Transverse colon (tissue), 4 donors: ENCODE measurements around the gene GNAQ.

Experiments used
- POLR2A ChIP-seq: fragments of 450-650 bp; IDR thresholded peaks from one replicate; pipeline ENCODE4 v1.6.1; 2016; ENCODE audit warnings: antibody characterized with exemption, mild to moderate bottlenecking, moderate library complexity
- POLR2AphosphoS5 ChIP-seq, 3 donors: sonication (generic); formaldehyde crosslinking; IDR thresholded peaks; one replicate each; pipeline ENCODE4 v1.6.1; 2016; ENCODE audit warnings: antibody characterized with exemption in 3 of 3
- TF ChIP-seq, protein P1 (sequence below), 5 experiments: fragments of 200-600 bp in 3 of 5; fragments of 450-650 bp in 2 of 5; sonication (generic) in 3 of 5; IDR thresholded peaks; 1 replicate in 2 of 5; 2 replicates in 3 of 5; pipeline ENCODE4 v1.5.1; 2016 to 2017; ENCODE audit warnings: antibody characterized with exemption in 5 of 5, inconsistent platforms in 3 of 5, mild to moderate bottlenecking in 2 of 5, moderate library complexity in 1 of 5

DNA sequence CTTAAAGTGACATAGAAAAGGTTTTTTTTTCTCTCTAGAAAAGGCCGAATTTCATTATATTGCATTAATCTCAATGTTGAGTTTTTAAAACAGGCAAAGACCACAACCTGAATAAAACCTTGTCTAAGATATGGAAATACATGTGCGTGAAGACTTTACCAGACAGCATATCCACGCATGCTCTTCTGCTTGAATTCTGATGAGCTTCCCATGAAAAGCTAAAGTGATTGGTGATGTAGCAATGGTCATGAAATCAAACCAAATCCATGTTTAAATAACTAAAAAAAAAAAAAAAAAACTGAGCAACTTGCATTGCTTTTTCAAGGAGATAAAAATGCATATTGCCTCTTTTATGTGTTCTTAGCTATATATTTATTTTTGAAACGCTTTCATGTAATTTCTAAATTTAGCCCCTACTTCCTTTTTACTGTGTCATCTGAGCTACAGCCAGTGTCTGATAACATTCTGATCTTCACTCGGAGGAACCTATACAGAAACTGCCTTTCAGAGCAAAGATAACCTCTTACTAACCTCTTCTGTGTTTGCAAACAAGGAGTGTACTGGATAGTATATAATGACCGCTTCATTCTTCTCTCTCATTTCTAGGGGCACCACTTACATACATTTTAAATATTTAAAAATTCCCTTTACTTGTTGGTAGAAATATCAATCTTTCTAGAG lies 204.4 kb downstream of the GNAQ start:
- TF ChIP-seq, protein P1, sequence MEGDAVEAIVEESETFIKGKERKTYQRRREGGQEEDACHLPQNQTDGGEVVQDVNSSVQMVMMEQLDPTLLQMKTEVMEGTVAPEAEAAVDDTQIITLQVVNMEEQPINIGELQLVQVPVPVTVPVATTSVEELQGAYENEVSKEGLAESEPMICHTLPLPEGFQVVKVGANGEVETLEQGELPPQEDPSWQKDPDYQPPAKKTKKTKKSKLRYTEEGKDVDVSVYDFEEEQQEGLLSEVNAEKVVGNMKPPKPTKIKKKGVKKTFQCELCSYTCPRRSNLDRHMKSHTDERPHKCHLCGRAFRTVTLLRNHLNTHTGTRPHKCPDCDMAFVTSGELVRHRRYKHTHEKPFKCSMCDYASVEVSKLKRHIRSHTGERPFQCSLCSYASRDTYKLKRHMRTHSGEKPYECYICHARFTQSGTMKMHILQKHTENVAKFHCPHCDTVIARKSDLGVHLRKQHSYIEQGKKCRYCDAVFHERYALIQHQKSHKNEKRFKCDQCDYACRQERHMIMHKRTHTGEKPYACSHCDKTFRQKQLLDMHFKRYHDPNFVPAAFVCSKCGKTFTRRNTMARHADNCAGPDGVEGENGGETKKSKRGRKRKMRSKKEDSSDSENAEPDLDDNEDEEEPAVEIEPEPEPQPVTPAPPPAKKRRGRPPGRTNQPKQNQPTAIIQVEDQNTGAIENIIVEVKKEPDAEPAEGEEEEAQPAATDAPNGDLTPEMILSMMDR (IDR thresholded peaks at IDR 0.05) = no peak
- TF ChIP-seq POLR2A = no peak
- no peak for TF ChIP-seq POLR2AphosphoS5 (IDR thresholded peaks at IDR 0.05)
